ENCODE results near the gene RCOR2. TPM values are rescaled to one million over a fixed set of nuclear protein-coding genes. Genes with fewer than 3 reads are reported as not detected.

Gene RCOR2
- total RNA-seq, 6 experiments from 2014 or later: 0.15 TPM; not detected in 5

- Histone ChIP-seq H3K4me3 (no peak overlapping the region), H3K36me3 (no peaks in the 10 kb centered on the region), H3K4me1 (peaks cover 0 to 31% (median 9%) of the 10 kb centered on the region in 4 donors), H3K9me3 (no peaks in the 10 kb centered on the region), H3K27ac (no peak overlapping the region), H3K27me3 (peaks cover 0 to 5% of the 10 kb centered on the region in 2 donors)
- WGBS (ENCODE audit: insufficient coverage, low coverage, low lambda C conversion rate, missing lambda C conversion rate): 31% methylated on average over 6 of the region's 9 CpGs
- no peak for TF ChIP-seq POLR2A (IDR thresholded peaks at IDR 0.05)
- no peak for TF ChIP-seq CTCF (IDR thresholded peaks at IDR 0.05)
- no peak for DNase-seq
- intact Hi-C loops (cut with DNase I): no loop called here
- ATAC-seq: no peak
Measured at GRCh38 chr11:63918507-63919191, 1.7 kb upstream of the RCOR2 start.

GRCh38 chr11:63917692-63918506 is 935 bp upstream of the RCOR2 start:
- peak overlapping the region in 2 of 3 donors; percentile 16 to 23 for H3K4me3 ChIP-seq
- no peaks in the 10 kb centered on the region for H3K36me3 ChIP-seq
- ATAC-seq (peak; percentile 7 to 28 (median 14)), DNase-seq (no peak)
- TF ChIP-seq POLR2A (IDR thresholded peaks at IDR 0.05) (no peak), CTCF (IDR thresholded peaks at IDR 0.05) (no peak)
- H3K4me1 ChIP-seq: peaks cover 0 to 31% (median 9%) of the 10 kb centered on the region in 4 donors
- intact Hi-C loops (cut with DNase I): no loop called here
- no peaks in the 10 kb centered on the region for H3K9me3 ChIP-seq
- peaks cover 0 to 5% of the 10 kb centered on the region in 2 donors for H3K27me3 ChIP-seq
- H3K27ac ChIP-seq: peak overlapping the region in 1 of 3 donors; percentile 29
- WGBS (ENCODE audit: insufficient coverage, low coverage, low lambda C conversion rate, missing lambda C conversion rate): 0% methylated on average over 5 of the region's 50 CpGs

GRCh38 chr11:63915961-63916836 is 765 bp downstream of the RCOR2 start:
- no peak overlapping the region for H3K27ac ChIP-seq
- H3K4me3 ChIP-seq: peak overlapping the region; percentile 23 to 40 (median 29)
- ATAC-seq (no peak), DNase-seq (no peak)
- no CpG with 5 or more reads among the region's 56 CpGs for WGBS (ENCODE audit: insufficient coverage, low coverage, low lambda C conversion rate, missing lambda C conversion rate)
- no peaks in the 10 kb centered on the region for H3K36me3 ChIP-seq
- intact Hi-C loops (cut with DNase I): no loop called here
- peak in 3 of 4 donors; percentile 8 to 26 (median 15) for TF ChIP-seq CTCF (IDR thresholded peaks at IDR 0.05)
- TF ChIP-seq POLR2A (IDR thresholded peaks at IDR 0.05): no peak
- H3K9me3 ChIP-seq: no peaks in the 10 kb centered on the region
- peaks cover 0 to 31% (median 9%) of the 10 kb centered on the region in 4 donors for H3K4me1 ChIP-seq
- peaks cover 0 to 5% of the 10 kb centered on the region in 2 donors for H3K27me3 ChIP-seq

GRCh38 chr11:63914896-63915691 is 1.9 kb downstream of the RCOR2 start:
- Histone ChIP-seq H3K4me1 (peaks cover 0 to 29% (median 9%) of the 10 kb centered on the region in 4 donors), H3K27ac (no peak overlapping the region), H3K27me3 (peaks cover 0 to 5% of the 10 kb centered on the region in 2 donors), H3K9me3 (no peaks in the 10 kb centered on the region), H3K36me3 (no peaks in the 10 kb centered on the region), H3K4me3 (no peak overlapping the region)
- DNase-seq (no peak), ATAC-seq (no peak)
- intact Hi-C loops (cut with DNase I): no loop called here
- TF ChIP-seq POLR2A (IDR thresholded peaks at IDR 0.05): no peak
- 81% methylated on average over 4 of the region's 20 CpGs for WGBS (ENCODE audit: insufficient coverage, low coverage, low lambda C conversion rate, missing lambda C conversion rate)

Data from right lobe of liver (tissue), 6 donors.